BJ (cell line): ENCODE measurements around the gene IGFL3. TPM values are rescaled to one million over a fixed set of nuclear protein-coding genes. Genes with fewer than 3 reads are reported as not detected.

ENCODE experiments used
- CTCF ChIA-PET: fragments of 350-600 bp; formaldehyde crosslinking; extraction: SDS; loops from one replicate; lab custom pipeline; 2021; ENCODE audit warnings: antibody characterized with exemption, inconsistent platforms; lab: Yijun Ruan, JAX
- POLR2A ChIA-PET: fragments of 300-600 bp; sonication (Branson Sonifier 250); formaldehyde crosslinking; extraction: SDS; loops from one replicate; lab custom pipeline; 2021; ENCODE audit warnings: antibody characterized with exemption; lab: Charles Lee
- DNase-seq: peaks from one replicate; pipeline ENCODE4 v3.0.0-alpha.2; 2011; ENCODE audit warnings: low read depth
- H3K27me3 ChIP-seq: 2 replicates; pipeline ENCODE4 v1.6.0; 2011; ENCODE audit warnings: low read length; ENCODE audit not compliant: control insufficient read depth, insufficient read depth
- H3K36me3 ChIP-seq: 2 replicates; pipeline ENCODE4 v1.5.1; 2011; ENCODE audit warnings: low read length; ENCODE audit not compliant: control insufficient read depth, insufficient read depth
- H3K4me3 ChIP-seq: 2 replicates; pipeline ENCODE4 v1.5.1; 2011; ENCODE audit warnings: low read depth, mild to moderate bottlenecking, control low read depth, low read length
- CTCF ChIP-seq: IDR thresholded peaks from 2 replicates; pipeline ENCODE4 v1.5.1; 2011; ENCODE audit warnings: low read depth, mild to moderate bottlenecking, control low read depth, inconsistent platforms, low read length, moderate library complexity; ENCODE audit not compliant: insufficient read depth
- polyA plus RNA-seq: library from polyadenylated mRNA; depleted of rRNA; stranded (reverse); fragments of >200 nt; gene quantifications from 2 replicates; pipeline ENCODE4 v1.2.3, GENCODE V29; 2011; rRNA removed

The IGFL3 gene
- polyA plus RNA-seq, 1 experiment = not detected

GRCh38 chr19:46073268-46073922 is 51.1 kb downstream of the IGFL3 start:
- Histone ChIP-seq H3K27me3 (peaks cover 23% of the 10 kb centered on the region), H3K36me3 (no peaks in the 10 kb centered on the region), H3K4me3 (no peak overlapping the region)
- DNase-seq = no peak
- ChIA-PET CTCF (interaction anchor here (1.1 to 4.1 kb wide), 5 partner anchors 45 to 257 kb away, joined by 3 to 47 read pairs (median 3); no protein-coding TSS in a partner anchor), POLR2A (no interaction called here)
- no peak for TF ChIP-seq CTCF

Other genes starting within 250 kb of the IGFL3 start
- gene IRF2BP1, start 238.5 kb downstream of the IGFL3 start, polyA plus RNA-seq = 7.1 and 11.9 TPM in 2 replicates
- gene MYPOP, start 222.1 kb downstream of the IGFL3 start, polyA plus RNA-seq = 1.6 and 1.8 TPM in 2 replicates
- not detected in 2 replicates for gene NANOS2, start 209.9 kb downstream of the IGFL3 start, polyA plus RNA-seq
- gene NOVA2, start 150.8 kb downstream of the IGFL3 start, polyA plus RNA-seq = 0.01 TPM in 2 replicates
- 6.7 and 8.4 TPM in 2 replicates for gene CCDC61, start 129.2 kb downstream of the IGFL3 start, polyA plus RNA-seq
- gene PGLYRP1, start 101.6 kb downstream of the IGFL3 start, polyA plus RNA-seq = not detected in 2 replicates
- gene IGFL4, start 83.7 kb downstream of the IGFL3 start, polyA plus RNA-seq = not detected in 2 replicates
- gene IGFL2, start 23.6 kb upstream of the IGFL3 start, polyA plus RNA-seq = not detected in 2 replicates
- not detected in 2 replicates for gene IGFL1, start 105.1 kb upstream of the IGFL3 start, polyA plus RNA-seq
- gene HIF3A, start 172.4 kb upstream of the IGFL3 start, polyA plus RNA-seq = not detected in 2 replicates
- gene PPP5C, start 222.4 kb upstream of the IGFL3 start, polyA plus RNA-seq = 89.7 and 123 TPM in 2 replicates